HG03060 (cell line): ENCODE measurements around the gene PCMTD2.
"Not testable (repeated sequence)": the region's sequence is repeated elsewhere in the genome, so short reads cannot be mapped to it uniquely, and the experiment has no call there.

Source experiments
- ATAC-seq: cut with Tn5 transposase; IDR thresholded peaks from one replicate; pipeline ENCODE4 v1.9.1; 2021; ENCODE audit warnings: low read depth, moderate number of reproducible peaks; ENCODE audit not compliant: unreplicated experiment

The PCMTD2 gene

DNA sequence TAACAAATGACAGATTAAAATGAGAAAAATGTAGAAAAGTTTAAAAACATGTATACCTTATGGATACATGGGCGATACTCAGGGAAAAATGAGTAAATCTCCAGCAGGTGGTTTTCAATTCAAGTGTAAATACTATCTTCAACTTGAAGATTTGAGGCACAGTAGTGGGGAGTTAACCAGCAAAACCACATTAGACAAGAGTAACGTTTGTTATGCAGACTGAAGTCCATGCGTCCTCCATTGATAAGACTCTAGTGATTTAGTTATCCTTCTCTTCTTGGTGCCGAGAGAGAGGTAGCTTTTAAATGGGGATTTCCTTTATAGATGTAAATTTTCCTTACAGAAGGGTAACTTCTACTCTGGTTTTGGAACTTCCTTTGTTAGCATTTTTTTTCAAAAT is 28.1 kb downstream of the PCMTD2 start:
- ATAC-seq = no peak

DNA sequence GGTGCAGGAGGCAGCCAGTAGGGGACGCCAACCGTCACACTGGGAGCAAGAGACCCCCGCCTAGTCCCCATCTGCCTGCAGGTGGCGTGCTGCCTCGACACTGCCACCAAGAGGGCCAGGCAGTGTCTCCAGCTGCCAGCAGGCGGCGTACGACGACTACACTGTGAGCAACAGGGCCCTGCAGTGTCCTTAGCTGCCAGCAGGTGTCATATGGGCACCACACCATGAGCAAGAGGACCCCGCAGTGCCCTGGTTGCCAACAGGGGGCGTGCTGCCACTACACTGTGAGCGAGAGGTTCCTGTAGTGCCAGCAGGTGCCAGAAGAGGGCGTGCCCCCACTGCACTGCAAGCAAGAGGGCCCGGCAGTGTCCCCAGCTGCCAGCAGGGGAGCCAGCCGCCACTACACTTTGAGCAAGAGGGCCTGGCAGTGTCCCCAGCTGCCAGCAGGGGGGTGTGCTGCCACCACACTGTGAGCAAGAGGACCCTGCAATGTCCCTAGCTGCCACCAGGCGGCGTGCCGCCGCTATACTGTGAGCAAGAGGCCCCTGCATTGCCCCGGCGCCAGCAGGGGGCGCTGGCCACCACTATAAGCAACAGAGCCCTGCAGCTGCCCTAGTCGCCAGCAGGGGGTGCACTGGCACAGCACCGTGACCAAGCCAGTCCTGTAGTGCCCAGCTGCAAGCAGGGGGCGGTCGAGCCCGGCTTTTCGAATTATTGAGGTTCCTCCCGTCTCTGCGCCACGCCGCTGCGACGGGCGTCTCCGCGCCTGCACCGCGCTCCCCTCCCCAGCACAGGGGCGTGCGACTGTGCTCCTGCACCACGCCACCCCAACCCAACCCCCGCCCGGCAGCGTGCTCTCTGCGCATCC is 30.3 kb downstream of the PCMTD2 start:
- ATAC-seq = peak; percentile 84

DNA sequence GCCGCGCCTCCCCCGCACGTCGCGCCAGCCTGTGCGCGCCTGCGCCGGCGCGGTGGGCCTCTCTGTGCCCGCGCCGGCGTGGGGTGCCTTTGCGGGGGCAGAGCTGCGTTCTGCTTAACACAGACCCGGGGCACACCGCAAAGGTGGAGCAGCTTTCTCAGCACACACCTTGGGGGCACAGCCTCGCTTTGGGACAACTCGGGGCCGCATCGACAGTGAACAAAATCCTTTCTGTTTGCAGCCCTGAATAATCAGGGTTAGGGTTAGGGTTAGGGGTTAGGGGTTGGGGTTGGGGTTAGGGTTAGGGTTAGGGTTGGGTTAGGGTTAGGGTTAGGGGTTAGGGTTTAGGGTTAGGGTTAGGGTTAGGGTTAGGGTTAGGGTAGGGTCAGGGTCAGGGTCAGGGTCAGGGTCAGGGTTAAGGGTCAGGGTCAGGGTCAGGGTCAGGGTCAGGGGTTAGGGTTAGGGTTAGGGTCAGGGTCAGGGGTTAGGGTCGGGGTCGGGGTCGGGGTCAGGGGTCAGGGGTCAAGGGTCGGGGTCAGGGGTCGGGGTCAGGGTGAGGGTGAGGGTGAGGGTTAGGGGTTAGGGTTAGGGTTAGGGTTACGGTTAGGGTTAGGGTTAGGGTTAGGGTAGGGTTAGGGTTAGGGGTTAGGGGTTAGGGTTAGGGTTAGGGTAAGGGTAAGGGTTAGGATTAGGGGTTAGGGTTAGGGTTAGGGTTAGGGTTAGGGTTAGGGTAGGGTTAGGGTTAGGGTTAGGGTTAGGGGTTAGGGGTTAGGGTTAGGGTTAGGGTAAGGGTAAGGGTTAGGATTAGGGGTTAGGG is 31.1 kb downstream of the PCMTD2 start:
- not testable (repeated sequence) for ATAC-seq

DNA sequence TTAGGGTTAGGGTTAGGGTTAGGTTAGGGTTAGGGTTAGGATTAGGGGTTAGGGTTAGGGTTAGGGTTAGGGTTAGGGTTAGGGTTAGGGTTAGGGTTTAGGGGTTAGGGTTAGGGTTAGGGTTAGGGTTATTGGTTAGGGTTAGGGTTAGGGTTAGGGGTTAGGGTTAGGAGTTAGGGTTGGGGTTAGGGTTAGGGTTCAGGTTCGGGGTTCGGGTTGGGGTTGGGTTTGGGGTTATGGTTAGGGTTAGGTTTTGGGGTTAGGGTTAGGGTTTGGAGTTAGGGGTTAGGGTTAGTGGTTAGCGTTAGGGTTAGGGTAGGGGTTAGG is 31.7 kb downstream of the PCMTD2 start:
- ATAC-seq = not testable (repeated sequence)

DNA sequence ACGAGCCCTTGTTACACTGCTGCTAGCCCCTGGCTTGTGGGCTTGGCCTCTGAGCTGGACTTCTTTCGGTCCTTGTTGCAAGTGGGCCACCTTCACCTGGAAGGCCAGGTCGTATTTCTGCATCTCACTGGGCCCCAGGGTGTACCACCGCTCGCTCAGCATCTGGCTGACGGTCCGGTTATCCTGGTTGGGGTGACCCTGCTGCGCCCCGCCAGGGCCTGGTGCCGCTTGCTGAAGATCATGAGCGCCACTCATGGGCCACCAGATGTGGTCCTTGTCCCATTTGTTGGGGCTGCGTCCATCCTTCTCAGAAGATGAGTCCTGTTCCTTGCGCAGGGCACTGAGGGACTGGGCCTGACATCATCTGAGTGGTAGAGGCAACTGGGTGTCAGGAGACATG is 36.6 kb downstream of the PCMTD2 start:
- not testable (repeated sequence) for ATAC-seq

DNA sequence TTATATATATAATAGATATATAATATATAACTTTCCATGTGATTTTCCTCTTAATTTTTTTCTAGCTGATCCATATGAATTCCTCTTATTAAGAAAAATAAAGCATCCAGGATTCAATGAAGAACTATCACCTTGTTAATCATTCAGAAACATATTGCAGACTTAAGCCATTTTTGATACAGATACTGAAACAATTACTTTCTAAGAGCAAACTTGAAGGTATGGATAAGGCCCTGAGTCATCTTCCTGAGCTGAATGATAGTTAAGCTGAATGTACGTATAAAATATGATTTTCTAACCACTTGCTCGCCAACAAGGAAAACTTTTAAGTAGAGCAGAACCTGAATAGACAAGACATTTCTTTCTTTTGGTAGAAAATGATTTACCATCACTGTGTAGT is 47.5 kb downstream of the PCMTD2 start:
- not testable (repeated sequence) for ATAC-seq

DNA sequence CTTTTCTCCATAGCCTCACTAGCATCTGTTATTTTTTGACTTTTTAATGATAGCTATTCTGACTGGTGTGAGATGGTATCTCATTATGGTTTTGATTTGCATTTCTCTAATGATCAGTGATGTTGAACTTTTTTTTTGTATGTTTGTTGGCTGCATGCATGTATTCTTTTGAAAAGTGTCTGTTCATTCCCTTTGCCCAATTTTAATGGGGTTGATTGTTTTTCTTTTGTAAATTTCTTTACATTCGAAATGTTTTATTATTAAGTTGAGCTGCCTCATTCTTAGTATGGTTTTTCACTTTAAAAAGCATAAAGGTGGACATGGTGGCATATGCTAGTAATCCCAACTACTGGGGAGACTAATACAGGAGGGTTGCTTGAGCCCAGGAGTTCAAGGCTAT is 58.2 kb downstream of the PCMTD2 start:
- not testable (repeated sequence) for ATAC-seq

DNA sequence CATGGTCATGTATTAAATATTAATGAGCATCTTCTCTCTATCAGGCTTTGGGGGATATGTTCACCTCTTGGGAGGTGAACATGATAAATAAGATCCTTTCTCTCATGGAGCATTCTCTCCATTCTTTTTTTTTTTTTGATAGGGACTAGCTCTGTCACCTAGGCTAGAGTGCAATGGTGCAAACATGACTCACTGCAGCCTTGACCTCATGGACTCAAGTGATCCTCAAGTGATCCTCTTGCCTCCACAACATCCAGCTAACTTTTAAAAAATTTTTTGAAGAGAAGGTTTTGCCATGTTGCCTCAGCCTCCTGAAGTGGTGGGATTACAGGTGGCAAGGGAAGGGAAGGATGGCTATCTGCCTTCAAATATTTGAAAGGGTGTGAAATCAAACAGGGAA is 59.8 kb downstream of the PCMTD2 start:
- ATAC-seq = not testable (repeated sequence)

DNA sequence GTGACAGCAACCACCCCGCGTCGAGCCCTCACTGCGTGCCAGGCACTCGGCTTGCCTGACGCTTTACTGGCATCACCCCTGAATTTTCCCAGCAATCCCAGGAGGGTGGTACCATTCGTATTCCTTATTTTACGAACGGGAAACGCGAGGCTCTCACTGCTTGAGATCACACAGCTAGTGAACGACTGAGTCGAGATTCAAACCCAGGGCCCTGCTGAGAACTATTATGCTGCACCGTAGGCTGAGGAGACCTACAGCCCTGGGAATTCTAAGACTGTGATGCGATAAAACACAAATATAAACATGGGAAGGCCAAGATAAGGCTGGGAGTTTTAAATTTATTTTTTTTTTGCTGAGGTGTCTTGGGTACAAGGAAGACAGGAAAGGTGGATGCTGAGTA is 60.3 kb downstream of the PCMTD2 start:
- not testable (repeated sequence) for ATAC-seq

DNA sequence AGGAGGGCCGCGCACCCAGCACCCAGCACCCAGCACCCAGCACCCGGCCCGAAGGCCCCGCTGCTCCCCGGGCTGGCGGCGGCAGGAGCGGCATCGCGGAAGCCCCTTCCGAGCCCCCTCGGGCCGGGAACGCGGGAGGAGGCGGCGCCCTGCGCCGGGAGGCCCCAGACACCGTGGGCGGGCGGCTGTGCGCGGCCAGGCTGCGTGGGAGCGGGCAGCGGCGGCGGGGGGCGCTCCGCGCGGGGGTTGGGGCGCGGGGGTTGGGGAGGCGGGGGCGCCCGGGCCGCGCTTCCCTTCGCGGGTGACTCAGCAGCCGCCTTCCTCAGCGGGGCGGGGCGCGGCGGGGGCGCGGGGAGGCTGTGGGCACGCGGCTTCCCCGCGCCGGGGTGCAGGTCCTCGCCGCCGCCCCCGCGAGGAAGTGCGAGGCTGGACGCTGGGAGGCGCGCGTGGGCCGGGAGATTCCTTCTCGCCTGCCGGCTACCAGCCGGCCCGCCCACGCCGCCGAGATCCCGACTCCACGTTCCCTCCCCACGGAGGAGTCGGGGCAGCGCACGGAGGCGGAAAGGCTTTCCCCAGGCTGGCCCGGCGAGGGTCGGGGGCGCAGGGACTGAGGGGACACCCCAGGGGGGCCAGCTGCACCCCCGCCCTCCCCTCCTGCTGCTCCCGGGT is 61.0 kb downstream of the PCMTD2 start:
- ATAC-seq = not testable (repeated sequence)

DNA sequence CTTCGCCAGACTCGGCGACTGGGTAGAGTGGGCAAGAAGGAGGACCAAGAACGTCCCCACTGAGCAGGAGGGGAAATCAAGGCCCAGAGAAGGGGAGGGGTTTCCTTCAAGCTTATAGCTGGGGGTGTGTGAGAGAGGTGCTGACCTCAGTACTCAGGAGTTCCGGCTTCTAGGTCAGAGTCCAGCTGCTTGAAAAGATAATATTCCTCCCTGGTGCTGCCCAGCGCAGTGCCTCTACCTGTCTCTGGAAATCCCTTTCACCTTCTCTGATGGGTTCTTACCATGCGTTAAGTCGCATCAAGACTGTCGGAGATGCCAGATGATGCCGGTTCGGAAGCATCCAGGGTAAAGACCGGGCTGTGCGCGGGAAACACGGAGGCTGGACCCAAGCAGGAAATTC is 61.8 kb downstream of the PCMTD2 start:
- ATAC-seq = not testable (repeated sequence)

DNA sequence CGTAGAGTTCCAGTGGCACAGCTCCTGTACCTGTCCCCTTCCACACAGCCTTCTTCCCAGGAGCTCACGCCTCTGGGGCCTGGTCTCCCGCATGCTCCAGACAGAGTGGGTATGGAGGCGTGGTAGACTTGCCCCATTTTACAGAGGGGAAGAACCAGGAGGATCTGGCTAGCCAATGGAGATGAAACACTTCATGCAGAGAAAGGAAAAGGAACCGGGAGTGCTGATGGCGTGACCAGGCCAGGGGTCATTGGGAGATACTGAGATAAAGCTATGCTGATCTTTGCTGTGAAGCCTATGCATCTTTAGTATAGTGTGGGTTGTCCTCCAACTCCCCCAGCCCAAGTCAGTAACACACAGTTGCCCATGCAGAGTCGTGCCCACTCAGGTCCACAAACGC is 62.5 kb downstream of the PCMTD2 start:
- ATAC-seq = not testable (repeated sequence)

DNA sequence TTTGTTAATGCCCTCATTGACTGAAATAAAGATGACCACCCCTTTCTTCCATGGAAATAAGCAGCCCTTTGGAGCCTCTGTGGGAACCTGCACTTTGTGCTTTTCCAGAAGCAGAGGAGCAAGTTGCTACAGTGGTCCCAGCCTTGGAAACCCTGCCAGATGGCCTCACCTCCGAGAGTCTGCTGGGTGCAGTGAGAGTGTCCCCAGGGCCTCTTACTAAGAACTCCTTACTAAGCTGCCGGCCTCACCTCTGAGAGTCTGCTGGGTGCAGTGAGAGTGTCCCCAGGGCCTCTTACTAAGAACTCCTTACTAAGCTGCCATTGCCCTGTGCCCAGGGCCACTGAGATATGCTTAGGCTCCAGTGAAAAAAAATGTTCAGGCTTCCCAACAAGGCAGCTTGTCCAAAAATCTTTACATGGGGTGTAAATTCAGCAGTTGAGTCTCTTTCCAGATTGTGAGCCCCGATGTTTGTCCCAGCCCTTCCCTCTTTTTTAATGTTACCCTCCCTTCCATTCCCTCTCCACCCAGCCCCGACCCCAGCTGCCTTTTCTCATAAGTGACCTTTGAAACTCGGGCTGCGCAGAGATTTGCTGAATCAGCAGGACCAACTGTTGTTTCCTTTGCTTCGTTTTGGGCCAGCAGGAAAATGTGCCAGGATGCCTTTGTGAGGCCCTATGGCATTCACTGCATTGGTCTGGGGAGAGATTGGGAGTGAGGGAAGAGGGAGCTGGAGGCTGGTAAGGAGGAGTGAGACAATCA is 66.7 kb downstream of the PCMTD2 start:
- not testable (repeated sequence) for ATAC-seq
